Activated CD4-positive, alpha-beta memory T cell treated with anti-CD3 and anti-CD28 coated beads for 36 hours (primary cell): Measurements from ENCODE around the gene ADIRF. TPM values are rescaled to one million over a fixed set of nuclear protein-coding genes. Genes with fewer than 3 reads are reported as not detected.
A peak's percentile ranks its signal among the peaks of the same experiment; 100 is the strongest.

ENCODE experiments used
- CTCF ChIA-PET: fragments of 350-600 bp; sonication (Branson Sonifier 250); formaldehyde crosslinking; loops from one replicate; lab custom pipeline; 2021; ENCODE audit warnings: antibody characterized with exemption, inconsistent platforms; lab: Charles Lee
- POLR2A ChIA-PET: fragments of 350-600 bp; sonication (Branson Sonifier 250); formaldehyde crosslinking; loops from one replicate; lab custom pipeline; 2021; ENCODE audit warnings: antibody characterized with exemption; lab: Charles Lee
- DNase-seq: peaks from one replicate; pipeline ENCODE4 v3.0.0-alpha.2; 2020
- H3K27ac Mint-ChIP-seq: one replicate; pipeline ENCODE4 v1.8.0; 2021; ENCODE audit warnings: mixed read lengths
- H3K27me3 Mint-ChIP-seq: one replicate; pipeline ENCODE4 v1.8.0; 2021; ENCODE audit warnings: mixed read lengths
- H3K36me3 Mint-ChIP-seq: one replicate; pipeline ENCODE4 v1.8.0; 2021; ENCODE audit warnings: mixed read lengths
- H3K4me1 Mint-ChIP-seq: one replicate; pipeline ENCODE4 v1.8.0; 2021; ENCODE audit warnings: low read depth, mixed read lengths
- H3K4me3 Mint-ChIP-seq: one replicate; pipeline ENCODE4 v1.8.0; 2021; ENCODE audit warnings: mild to moderate bottlenecking, mixed read lengths
- H3K9me3 Mint-ChIP-seq: one replicate; pipeline ENCODE4 v1.8.0; 2021; ENCODE audit warnings: mixed read lengths
- intact Hi-C: fragments of 100-400 bp; cut with micrococcal nuclease; formaldehyde crosslinking; loops from one replicate; pipeline ENCODE4 v1.15.1; 2023
- total RNA-seq, 2 experiments: library from RNA; stranded (reverse); gene quantifications; one replicate each; pipeline ENCODE4 v1.2.3, GENCODE V29; 2021

Gene ADIRF
- total RNA-seq, 2 experiments from 2014 or later: not detected

- H3K4me1 Mint-ChIP-seq: no peaks in the 10 kb centered on the region
- H3K36me3 Mint-ChIP-seq: no peaks in the 10 kb centered on the region
- ChIA-PET CTCF (interaction anchor here (1.0 to 1.6 kb wide), 3 partner anchors 8 to 270 kb away, joined by 3 to 6 read pairs (median 5); partner anchors contain the start of gene ADIRF), POLR2A (no interaction called here)
- H3K4me3 Mint-ChIP-seq: no peak within 1 kb of the TSS
- no peak within 1 kb of the TSS for H3K27ac Mint-ChIP-seq
- intact Hi-C loops: no loop called here
- no peaks in the 10 kb centered on the region for H3K27me3 Mint-ChIP-seq
- no peak for DNase-seq
- peaks cover 2% of the 10 kb centered on the region for H3K9me3 Mint-ChIP-seq
These were observed 10.0 kb upstream of the ADIRF start, which contains the start of gene SNCG for GRCh38 chr10:86958116-86958900. SNCG (plus strand) TSS chr10:86958599; CDS start chr10:86958698, 99 bp downstream.

GRCh38 chr10:86958901-86959736, 9.2 kb upstream of the ADIRF start:
- no peaks in the 10 kb centered on the region for H3K36me3 Mint-ChIP-seq
- no peaks in the 10 kb centered on the region for H3K9me3 Mint-ChIP-seq
- no peak for DNase-seq
- H3K27me3 Mint-ChIP-seq: no peaks in the 10 kb centered on the region
- H3K4me1 Mint-ChIP-seq: no peaks in the 10 kb centered on the region
- CTCF ChIA-PET: interaction anchor here (1.0 to 1.6 kb wide), 3 partner anchors 7 to 271 kb away, joined by 3 to 6 read pairs (median 5); partner anchors contain the start of gene ADIRF
- intact Hi-C loops: no loop called here
- POLR2A ChIA-PET: no interaction called here
- H3K27ac Mint-ChIP-seq: no peak overlapping the region
- H3K4me3 Mint-ChIP-seq: no peak overlapping the region

GRCh38 chr10:86959737-86960002, 8.6 kb upstream of the ADIRF start:
- DNase-seq: no peak

GRCh38 chr10:86960003-86960862, 8.0 kb upstream of the ADIRF start:
- ChIA-PET CTCF (interaction anchor here (0.5 to 1.7 kb wide), 12 partner anchors 10 to 270 kb away, joined by 3 to 16 read pairs (median 3); no protein-coding TSS in a partner anchor), POLR2A (interaction anchor here (0.6 kb wide), 1 partner anchor 21 kb away, joined by 9 read pairs; no protein-coding TSS in a partner anchor)
- no peak overlapping the region for H3K4me3 Mint-ChIP-seq
- H3K27ac Mint-ChIP-seq: no peak overlapping the region
- H3K36me3 Mint-ChIP-seq: no peaks in the 10 kb centered on the region
- intact Hi-C loops: loop anchor here (2.0 to 10.0 kb wide), 2 partner anchors 249 to 275 kb away; no protein-coding TSS in a partner anchor
- H3K4me1 Mint-ChIP-seq: no peaks in the 10 kb centered on the region
- peak; percentile 62 for DNase-seq
- H3K9me3 Mint-ChIP-seq: no peaks in the 10 kb centered on the region
- H3K27me3 Mint-ChIP-seq: no peaks in the 10 kb centered on the region

More at GRCh38 chr10:86959737-86960002, 8.6 kb upstream of the ADIRF start:
- H3K4me1 Mint-ChIP-seq: no peaks in the 10 kb centered on the region
- ChIA-PET POLR2A (no interaction called here), CTCF (interaction anchor here (1.6 kb wide), 2 partner anchors 8 to 271 kb away, joined by 5 to 6 read pairs; partner anchors contain the start of gene ADIRF)
- H3K4me3 Mint-ChIP-seq: no peak overlapping the region
- no peaks in the 10 kb centered on the region for H3K36me3 Mint-ChIP-seq
- H3K9me3 Mint-ChIP-seq: no peaks in the 10 kb centered on the region
- no peaks in the 10 kb centered on the region for H3K27me3 Mint-ChIP-seq
- no peak overlapping the region for H3K27ac Mint-ChIP-seq
- intact Hi-C loops: loop anchor here (2.0 to 10.0 kb wide), 2 partner anchors 249 to 275 kb away; no protein-coding TSS in a partner anchor

- no peak for DNase-seq
- CTCF ChIA-PET: interaction anchor here (0.6 to 1.7 kb wide), 9 partner anchors 9 to 268 kb away, joined by 3 to 16 read pairs (median 3); no protein-coding TSS in a partner anchor
- intact Hi-C loops: loop anchor here (2.0 to 10.0 kb wide), 2 partner anchors 250 to 276 kb away; no protein-coding TSS in a partner anchor
These were observed 7.3 kb upstream of the ADIRF start for GRCh38 chr10:86960863-86961434.

GRCh38 chr10:86961481-86962091, 6.7 kb upstream of the ADIRF start:
- Mint-ChIP-seq H3K4me3 (no peak overlapping the region), H3K36me3 (no peaks in the 10 kb centered on the region), H3K27me3 (no peaks in the 10 kb centered on the region), H3K9me3 (no peaks in the 10 kb centered on the region), H3K27ac (no peak overlapping the region), H3K4me1 (peaks cover 11% of the 10 kb centered on the region)
- POLR2A ChIA-PET: no interaction called here
- DNase-seq: peak; percentile 6
- CTCF ChIA-PET: interaction anchor here (0.6 to 1.7 kb wide), 4 partner anchors 9 to 591 kb away, joined by 3 to 16 read pairs (median 5); no protein-coding TSS in a partner anchor
- intact Hi-C loops: loop anchor here (2.0 to 10.0 kb wide), 2 partner anchors 251 to 277 kb away; no protein-coding TSS in a partner anchor

More at GRCh38 chr10:86960863-86961434, 7.3 kb upstream of the ADIRF start:
- H3K36me3 Mint-ChIP-seq: no peaks in the 10 kb centered on the region
- no peak overlapping the region for H3K27ac Mint-ChIP-seq
- H3K27me3 Mint-ChIP-seq: no peaks in the 10 kb centered on the region
- H3K4me3 Mint-ChIP-seq: no peak overlapping the region
- POLR2A ChIA-PET: no interaction called here
- H3K4me1 Mint-ChIP-seq: peaks cover 5% of the 10 kb centered on the region
- no peaks in the 10 kb centered on the region for H3K9me3 Mint-ChIP-seq

GRCh38 chr10:86962136-86962980, 5.9 kb upstream of the ADIRF start:
- Mint-ChIP-seq H3K4me1 (peaks cover 16% of the 10 kb centered on the region), H3K27ac (no peak overlapping the region), H3K27me3 (no peaks in the 10 kb centered on the region), H3K4me3 (no peak overlapping the region), H3K36me3 (no peaks in the 10 kb centered on the region), H3K9me3 (no peaks in the 10 kb centered on the region)
- CTCF ChIA-PET: interaction anchor here (0.6 to 1.3 kb wide), 3 partner anchors 24 to 590 kb away, joined by 3 read pairs; no protein-coding TSS in a partner anchor
- POLR2A ChIA-PET: no interaction called here
- intact Hi-C loops: loop anchor here (10.0 kb wide), 1 partner anchor 278 kb away; no protein-coding TSS in a partner anchor
- DNase-seq: peak; percentile 7

GRCh38 chr10:86962981-86963310, 5.3 kb upstream of the ADIRF start:
- Mint-ChIP-seq H3K4me3 (no peak overlapping the region), H3K27ac (no peak overlapping the region), H3K9me3 (no peaks in the 10 kb centered on the region), H3K36me3 (no peaks in the 10 kb centered on the region), H3K4me1 (peaks cover 19% of the 10 kb centered on the region), H3K27me3 (no peaks in the 10 kb centered on the region)
- no peak for DNase-seq
- intact Hi-C loops: loop anchor here (10.0 kb wide), 1 partner anchor 278 kb away; no protein-coding TSS in a partner anchor
- CTCF ChIA-PET: interaction anchor here (1.1 to 1.3 kb wide), 2 partner anchors 25 to 274 kb away, joined by 3 read pairs; no protein-coding TSS in a partner anchor
- POLR2A ChIA-PET: no interaction called here

GRCh38 chr10:86963341-86963919, 4.9 kb upstream of the ADIRF start:
- intact Hi-C loops: loop anchor here (10.0 kb wide), 1 partner anchor 279 kb away; no protein-coding TSS in a partner anchor
- Mint-ChIP-seq H3K36me3 (no peaks in the 10 kb centered on the region), H3K9me3 (no peaks in the 10 kb centered on the region), H3K4me1 (peaks cover 19% of the 10 kb centered on the region), H3K4me3 (no peak overlapping the region), H3K27ac (no peak overlapping the region), H3K27me3 (no peaks in the 10 kb centered on the region)
- CTCF ChIA-PET: interaction anchor here (1.1 to 1.3 kb wide), 2 partner anchors 25 to 275 kb away, joined by 3 read pairs; no protein-coding TSS in a partner anchor
- POLR2A ChIA-PET: no interaction called here
- DNase-seq: peak; percentile 6
